LNCAP (cell line): ENCODE measurements around the gene SNRNP25.

Experiments used
- CTCF ChIP-seq: fragments of 450-650 bp; IDR thresholded peaks from 2 replicates; pipeline ENCODE4 v1.5.1; 2017; ENCODE audit warnings: mild to moderate bottlenecking

SNRNP25 gene

DNA sequence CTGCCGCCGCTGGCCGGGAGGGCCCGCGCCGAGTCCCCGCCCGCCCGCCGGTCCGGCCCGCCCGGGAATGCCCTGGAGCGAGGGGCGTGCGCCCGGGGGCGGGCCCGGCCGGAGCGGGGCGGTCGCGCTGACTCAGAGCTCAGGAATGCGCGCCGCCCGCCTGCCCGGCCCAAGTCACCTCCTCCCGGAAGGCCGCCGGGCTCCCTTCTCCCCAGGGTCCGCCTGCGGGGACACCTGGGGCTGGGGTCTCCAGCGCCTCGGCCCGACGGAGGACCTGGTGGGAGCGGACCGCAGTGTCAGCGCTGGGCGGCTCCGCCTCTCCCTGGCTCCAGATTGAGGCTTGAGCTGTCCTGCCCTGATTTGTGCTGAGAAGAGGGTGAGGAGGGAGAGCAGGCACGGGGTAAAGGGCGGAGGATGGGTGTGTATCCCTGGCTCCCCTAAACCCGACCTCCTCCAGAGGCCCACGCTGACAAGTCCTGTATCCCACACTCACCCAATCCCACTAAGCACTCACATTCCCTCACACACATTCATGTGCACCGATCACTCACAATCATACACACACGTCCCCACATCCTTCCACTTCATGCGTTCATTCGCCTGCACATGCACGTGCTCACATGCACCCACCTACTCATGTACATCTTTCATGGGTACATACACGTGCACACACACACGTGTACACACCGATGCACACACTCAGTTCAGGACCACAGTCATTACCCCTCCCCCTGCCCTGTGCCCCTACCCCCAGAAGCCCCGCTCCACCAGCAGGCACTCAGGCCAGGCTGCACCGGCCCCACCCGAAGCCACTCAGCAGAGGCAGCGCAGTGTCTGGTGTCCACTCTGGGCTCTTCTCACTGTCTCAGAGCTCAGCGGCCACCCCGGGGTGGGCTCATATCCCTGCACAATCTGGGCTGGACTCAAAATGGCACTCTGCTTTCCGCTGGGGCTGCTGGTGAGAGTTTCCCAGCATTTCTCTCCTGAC lies 19.2 kb downstream of the SNRNP25 start, which contains the start of gene RHBDF1:
RHBDF1 (minus strand) TSS at position 71 of the 988 bp plus-strand sequence. CDS start 7,616 bp downstream, outside the sequence.
- TF ChIP-seq CTCF, result no peak

- no peak for TF ChIP-seq CTCF
Observed at GRCh38 chr16:74051-74746, 20.6 kb downstream of the SNRNP25 start.

DNA sequence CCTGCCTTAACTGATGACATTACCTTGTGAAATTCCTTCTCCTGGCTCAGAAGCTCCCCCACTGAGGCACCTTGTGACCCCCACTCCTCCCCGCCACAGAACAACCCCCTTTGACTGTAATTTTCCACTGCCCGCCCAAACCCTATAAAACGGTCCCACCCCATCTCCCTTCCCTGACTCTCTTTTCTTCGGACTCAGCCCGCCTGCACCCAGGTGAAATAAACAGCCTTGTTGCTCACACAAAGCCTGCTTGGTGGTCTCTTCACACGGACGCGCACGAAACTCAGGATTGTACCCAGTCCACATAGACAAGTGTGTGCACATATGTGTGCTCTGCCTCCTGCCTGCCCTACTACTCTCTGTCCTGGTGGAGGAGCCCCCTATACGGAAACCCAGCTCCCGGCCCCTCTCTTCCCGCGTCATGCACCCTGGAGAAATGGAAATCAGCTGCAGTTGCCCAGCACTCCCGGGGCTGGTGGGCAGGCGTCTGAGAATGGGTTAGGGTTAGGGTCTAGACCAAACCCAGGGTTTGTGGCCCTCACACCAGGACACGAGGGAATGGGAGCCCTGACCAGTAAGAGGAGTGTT lies 21.2 kb downstream of the SNRNP25 start:
- TF ChIP-seq CTCF, result no peak

DNA sequence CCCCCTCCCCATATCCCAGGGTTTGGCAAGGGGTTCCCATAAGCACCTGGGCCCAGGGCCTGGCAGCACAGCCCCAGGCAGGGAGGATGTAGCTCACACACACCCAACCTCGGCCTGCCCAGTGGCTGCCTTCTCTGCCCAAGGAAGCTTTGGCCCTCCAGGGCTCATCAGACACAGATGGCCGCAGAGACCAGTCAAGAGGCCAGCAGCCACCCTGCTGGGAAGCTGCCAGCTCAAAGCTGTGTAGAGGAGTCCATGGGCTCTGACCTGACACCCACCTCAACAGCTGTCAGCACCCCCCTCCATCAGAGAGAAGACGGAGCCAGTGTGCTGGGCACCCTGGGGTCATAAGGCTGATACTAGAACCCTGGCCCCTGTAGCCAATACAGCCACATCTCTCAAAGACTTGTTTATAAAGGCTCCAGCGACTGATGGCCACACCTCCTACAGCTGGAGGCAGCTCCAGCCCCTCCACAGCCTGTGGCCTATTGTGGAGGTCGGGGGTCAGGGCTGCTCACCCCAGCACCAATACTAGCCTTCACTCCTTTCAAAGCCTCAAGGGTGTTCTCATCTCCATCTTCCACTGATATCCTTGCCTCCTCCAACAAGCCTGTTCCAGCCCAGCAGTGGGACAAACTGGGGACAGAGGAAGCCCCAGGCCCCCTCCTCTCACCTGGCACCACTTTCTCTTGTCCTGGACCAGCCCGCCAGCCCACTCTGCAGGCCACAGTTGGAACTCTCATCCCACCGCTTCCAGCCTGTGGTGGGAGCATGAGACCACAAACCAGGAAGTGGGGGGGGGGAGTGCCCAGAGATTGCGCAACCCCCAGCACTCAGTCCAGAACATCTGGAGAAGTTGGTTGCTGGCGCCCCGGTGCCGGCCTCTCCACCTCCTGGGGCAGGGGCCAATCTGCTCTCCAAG lies 22.2 kb downstream of the SNRNP25 start:
- no peak for TF ChIP-seq CTCF

GRCh38 chr16:76535-77272 lies 23.1 kb downstream of the SNRNP25 start:
- TF ChIP-seq CTCF, result no peak

- no peak for TF ChIP-seq CTCF
Observed at GRCh38 chr16:77273-77806, 23.7 kb downstream of the SNRNP25 start.
